ENCODE data around the gene NFATC2IP.

- TF ChIP-seq REPIN1 (CRISPR knock-in tag; IDR thresholded peaks at IDR 0.05; ENCODE audit: borderline replicate concordance, low read depth) (no peak), CTCF (CRISPR knock-in tag; IDR thresholded peaks at IDR 0.05) (no peak), ZNF333 (CRISPR knock-in tag; IDR thresholded peaks at IDR 0.05; ENCODE audit: borderline replicate concordance) (no peak), ZNF746 (CRISPR knock-in tag; IDR thresholded peaks at IDR 0.05) (no peak), MAFK (conservative IDR thresholded peaks at IDR 0.05 in 1 of 2, IDR thresholded peaks at IDR 0.05 in 1 of 2; ENCODE audit: low read length in 2 of 2) (no peak), SP5 (CRISPR knock-in tag; IDR thresholded peaks at IDR 0.05; ENCODE audit: borderline replicate concordance, low read depth) (no peak), TFDP2 (CRISPR knock-in tag; IDR thresholded peaks at IDR 0.05) (no peak), ATF5 (CRISPR knock-in tag; IDR thresholded peaks at IDR 0.05; ENCODE audit: low read depth) (no peak)
Observed at GRCh38 chr16:28927815-28928214, 22.9 kb upstream of the NFATC2IP start.

All from HepG2 (cell line).